ENCODE measurements around the gene KXD1. TPM values are rescaled to one million over a fixed set of nuclear protein-coding genes. Genes with fewer than 3 reads are reported as not detected.

Gene KXD1
- total and polyA plus RNA-seq, 2 donors (not counting 1 experiment from before 2014, with no cell fraction given): 90.0 to 166 TPM

DNA sequence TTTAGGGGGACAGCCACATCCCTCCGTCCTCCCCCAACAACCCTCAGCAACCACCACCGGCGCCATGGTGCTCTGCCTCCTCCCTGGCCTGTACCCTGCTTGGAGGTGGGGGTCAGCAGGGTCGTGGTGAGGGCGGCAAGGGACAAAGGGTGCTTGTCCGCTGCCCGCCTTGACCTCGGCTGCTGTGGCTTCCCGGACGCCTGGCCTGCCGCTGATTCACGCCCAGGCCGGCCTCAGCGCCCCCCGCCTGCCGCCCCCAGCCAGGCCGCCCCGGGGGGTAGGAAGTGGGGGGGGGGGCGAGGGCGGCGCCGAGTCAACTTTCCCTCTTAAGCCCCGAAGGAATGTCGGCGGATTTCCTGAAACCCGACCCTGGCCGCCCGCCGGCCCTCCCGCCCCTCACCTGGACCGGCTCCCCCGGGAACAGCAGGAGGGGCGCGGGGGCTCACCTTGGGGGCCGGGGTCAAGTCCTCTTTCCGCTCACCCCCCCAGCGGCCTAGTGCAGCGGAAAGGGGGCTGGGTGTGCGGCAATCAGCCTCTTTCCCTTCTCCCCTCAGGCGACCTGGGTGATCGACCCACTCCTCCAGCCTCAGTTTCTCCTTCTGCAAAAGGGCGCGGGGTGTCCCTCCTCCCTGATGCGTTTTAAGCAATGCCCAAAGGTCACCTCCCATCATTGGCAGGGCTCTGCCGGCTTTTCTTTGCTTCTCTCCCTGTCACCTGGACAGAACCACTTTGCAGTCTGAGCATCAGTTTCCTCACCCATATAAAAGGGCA lies 53.1 kb downstream of the KXD1 start:
- intact Hi-C loops (cut with micrococcal nuclease): no loop called here
- Mint-ChIP-seq H3K27me3 (peaks cover 51% of the 10 kb centered on the region), H3K27ac (no peak overlapping the region), H3K4me1 (peaks cover 37% of the 10 kb centered on the region), H3K9me3 (ENCODE audit: insufficient read depth) (no peaks in the 10 kb centered on the region), H3K4me3 (peak overlapping the region; percentile 77)
- no peaks in the 10 kb centered on the region for H4K20me1 ChIP-seq (ENCODE audit: control insufficient read depth, insufficient read depth, low read length, poor library complexity, severe bottlenecking)
- 3% methylated on average over 40 of the region's 45 CpGs for WGBS (ENCODE audit: insufficient coverage)
- H3K4me2 ChIP-seq (replicated peaks; ENCODE audit: low read depth, low read length, poor library complexity, severe bottlenecking): peak overlapping the region; percentile 97
- no peak overlapping the region for H3K9ac ChIP-seq (ENCODE audit: low read length)
- H3K79me2 ChIP-seq (ENCODE audit: control insufficient read depth, insufficient read depth, low read length): no peaks in the 10 kb centered on the region
- POLR2A ChIA-PET: no interaction called here
- peaks cover 41 to 56% of the 10 kb centered on the region in 2 donors for H3K4me1 ChIP-seq (ENCODE audit: control insufficient read depth in 2 of 2, insufficient read depth in 2 of 2, low read length in 2 of 2)
- H3K9me3 ChIP-seq (ENCODE audit: control extremely low read depth in 1 of 3, control insufficient read depth in 2 of 3, insufficient read depth in 1 of 3, low read length in 2 of 3): peaks cover 0 to 23% (median 0%) of the 10 kb centered on the region in 3 donors
- peak; percentile 69 for TF ChIP-seq EZH2 (IDR thresholded peaks at IDR 0.05; ENCODE audit: borderline replicate concordance, insufficient read depth, low read depth, low read length, poor library complexity, severe bottlenecking)
- TF ChIP-seq, protein P1, sequence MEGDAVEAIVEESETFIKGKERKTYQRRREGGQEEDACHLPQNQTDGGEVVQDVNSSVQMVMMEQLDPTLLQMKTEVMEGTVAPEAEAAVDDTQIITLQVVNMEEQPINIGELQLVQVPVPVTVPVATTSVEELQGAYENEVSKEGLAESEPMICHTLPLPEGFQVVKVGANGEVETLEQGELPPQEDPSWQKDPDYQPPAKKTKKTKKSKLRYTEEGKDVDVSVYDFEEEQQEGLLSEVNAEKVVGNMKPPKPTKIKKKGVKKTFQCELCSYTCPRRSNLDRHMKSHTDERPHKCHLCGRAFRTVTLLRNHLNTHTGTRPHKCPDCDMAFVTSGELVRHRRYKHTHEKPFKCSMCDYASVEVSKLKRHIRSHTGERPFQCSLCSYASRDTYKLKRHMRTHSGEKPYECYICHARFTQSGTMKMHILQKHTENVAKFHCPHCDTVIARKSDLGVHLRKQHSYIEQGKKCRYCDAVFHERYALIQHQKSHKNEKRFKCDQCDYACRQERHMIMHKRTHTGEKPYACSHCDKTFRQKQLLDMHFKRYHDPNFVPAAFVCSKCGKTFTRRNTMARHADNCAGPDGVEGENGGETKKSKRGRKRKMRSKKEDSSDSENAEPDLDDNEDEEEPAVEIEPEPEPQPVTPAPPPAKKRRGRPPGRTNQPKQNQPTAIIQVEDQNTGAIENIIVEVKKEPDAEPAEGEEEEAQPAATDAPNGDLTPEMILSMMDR (IDR thresholded peaks at IDR 0.05): no peak
- DNase-seq (no peak), ATAC-seq (ENCODE audit: low read depth) (no peak)
- H3K4me3 ChIP-seq (ENCODE audit: control extremely low read depth in 1 of 5, extremely low read depth in 1 of 5, insufficient read depth in 1 of 5, low read depth in 2 of 5, low read length in 4 of 5): peak overlapping the region in 1 of 5 experiments; percentile 4
- peaks cover 0 to 87% (median 62%) of the 10 kb centered on the region in 4 experiments for H3K27me3 ChIP-seq (replicated peaks in 1 of 4; ENCODE audit: control extremely low read depth in 1 of 4, control insufficient read depth in 3 of 4, insufficient read depth in 4 of 4, low read length in 3 of 4)
- no peak overlapping the region for H3K27ac ChIP-seq (ENCODE audit: low read length in 2 of 2)
- H2AFZ ChIP-seq (ENCODE audit: insufficient read depth, low read depth, low read length, poor library complexity, severe bottlenecking): no peak overlapping the region
- CTCF ChIA-PET: no interaction called here
- H3K36me3 ChIP-seq (replicated peaks in 1 of 2; ENCODE audit: control extremely low read depth in 1 of 2, control insufficient read depth in 1 of 2, extremely low read depth in 1 of 2, insufficient read depth in 2 of 2, low read length in 1 of 2): no peaks in the 10 kb centered on the region

All from B cell (primary cell).